Measurements from ENCODE around the gene TSPAN3. TPM values are rescaled to one million over a fixed set of nuclear protein-coding genes. Genes with fewer than 3 reads are reported as not detected.

TSPAN3 gene
- total and polyA plus RNA-seq, 2 donors (not counting 3 experiments of a cell fraction or from before 2014, with no cell fraction given): 215 to 606 TPM

DNA sequence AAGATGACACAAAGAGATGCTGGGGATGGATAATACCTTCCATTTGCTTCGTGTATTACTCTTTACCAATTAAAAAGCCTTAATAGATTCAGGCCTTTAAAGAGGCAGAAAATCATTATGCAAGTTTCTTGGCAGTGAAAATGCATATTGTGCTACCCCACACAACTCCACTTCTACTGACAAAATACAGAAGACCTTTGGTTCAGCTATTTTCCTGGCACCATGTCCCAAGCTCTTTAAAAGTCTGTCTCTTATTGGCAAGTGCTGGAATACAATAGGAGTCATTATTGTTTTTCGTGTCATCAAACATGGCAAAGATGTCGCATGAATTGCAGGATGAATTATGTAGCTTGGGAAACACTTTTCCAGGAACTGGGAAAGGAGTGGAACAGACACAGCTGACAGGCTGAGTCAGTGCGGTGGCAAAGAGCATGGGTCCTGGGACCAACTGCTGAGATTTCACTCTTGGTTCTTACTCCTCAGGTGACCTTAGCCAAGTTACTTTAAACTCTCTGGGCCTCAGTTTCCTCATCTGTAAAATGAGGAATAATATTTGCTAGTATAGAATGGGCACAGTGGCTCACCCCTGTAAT is 5.5 kb upstream of the TSPAN3 start:
- Histone ChIP-seq H3K9me3 (replicated peaks; ENCODE audit: control insufficient read depth, insufficient read depth, low read length) (no peaks in the 10 kb centered on the region), H3K4me1 (ENCODE audit: control insufficient read depth, extremely low read depth, insufficient read depth, low read length) (no peaks in the 10 kb centered on the region), H3K27me3 (ENCODE audit: control insufficient read depth in 2 of 2, insufficient read depth in 2 of 2, low read length in 2 of 2) (peaks cover 8 to 9% of the 10 kb centered on the region in 2 experiments), H3K9me1 (replicated peaks; ENCODE audit: control insufficient read depth, extremely low read depth, insufficient read depth, low read length) (no peaks in the 10 kb centered on the region), H3K4me3 (replicated peaks in 1 of 3; ENCODE audit: insufficient read depth in 1 of 3, low read depth in 1 of 3, low read length in 3 of 3) (no peak overlapping the region), H2AFZ (ENCODE audit: low read depth, low read length) (no peak overlapping the region), H3K27ac (ENCODE audit: insufficient read depth, low read depth, low read length) (no peak overlapping the region), H3K36me3 (ENCODE audit: control insufficient read depth in 2 of 2, extremely low read depth in 1 of 2, insufficient read depth in 2 of 2, low read length in 2 of 2) (no peaks in the 10 kb centered on the region), H3K4me2 (ENCODE audit: insufficient read depth, low read length) (no peak overlapping the region), H3K79me2 (ENCODE audit: control insufficient read depth, insufficient read depth, low read length) (no peaks in the 10 kb centered on the region), H3K9ac (replicated peaks; ENCODE audit: extremely low read depth, insufficient read depth, low read length) (no peak overlapping the region), H4K20me1 (replicated peaks; ENCODE audit: control insufficient read depth, extremely low read depth, insufficient read depth, low read length) (no peaks in the 10 kb centered on the region)
- intact Hi-C loops (cut with micrococcal nuclease) (no loop called here), dilution Hi-C loops (cut with MboI; ENCODE audit: extremely low pct_ligation_motif_present, low sequenced_read_pairs) (no loop called here)
- DNase-seq (ENCODE audit: low read depth, low spot score): no peak
- CTCF ChIA-PET: no interaction called here
- POLR2A ChIA-PET: no interaction called here
- no peak for FAIRE-seq
- TF ChIP-seq GATA2 (IDR thresholded peaks at IDR 0.05; ENCODE audit: insufficient read depth, insufficient read length, low read depth, low read length): no peak
- no peak for TF ChIP-seq POLR2A (IDR thresholded peaks at IDR 0.05; ENCODE audit: low read depth, low read length)
- TF ChIP-seq, protein P1, sequence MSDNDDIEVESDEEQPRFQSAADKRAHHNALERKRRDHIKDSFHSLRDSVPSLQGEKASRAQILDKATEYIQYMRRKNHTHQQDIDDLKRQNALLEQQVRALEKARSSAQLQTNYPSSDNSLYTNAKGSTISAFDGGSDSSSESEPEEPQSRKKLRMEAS (IDR thresholded peaks at IDR 0.05; ENCODE audit: insufficient read depth, insufficient read length): no peak
- TF ChIP-seq JUN (IDR thresholded peaks at IDR 0.05; ENCODE audit: borderline replicate concordance, insufficient read depth, insufficient read length, low read depth): no peak
- no peak for TF ChIP-seq POLR2AphosphoS5 (IDR thresholded peaks at IDR 0.05; ENCODE audit: insufficient read depth, low read depth, low read length)
- TF ChIP-seq, protein P2, sequence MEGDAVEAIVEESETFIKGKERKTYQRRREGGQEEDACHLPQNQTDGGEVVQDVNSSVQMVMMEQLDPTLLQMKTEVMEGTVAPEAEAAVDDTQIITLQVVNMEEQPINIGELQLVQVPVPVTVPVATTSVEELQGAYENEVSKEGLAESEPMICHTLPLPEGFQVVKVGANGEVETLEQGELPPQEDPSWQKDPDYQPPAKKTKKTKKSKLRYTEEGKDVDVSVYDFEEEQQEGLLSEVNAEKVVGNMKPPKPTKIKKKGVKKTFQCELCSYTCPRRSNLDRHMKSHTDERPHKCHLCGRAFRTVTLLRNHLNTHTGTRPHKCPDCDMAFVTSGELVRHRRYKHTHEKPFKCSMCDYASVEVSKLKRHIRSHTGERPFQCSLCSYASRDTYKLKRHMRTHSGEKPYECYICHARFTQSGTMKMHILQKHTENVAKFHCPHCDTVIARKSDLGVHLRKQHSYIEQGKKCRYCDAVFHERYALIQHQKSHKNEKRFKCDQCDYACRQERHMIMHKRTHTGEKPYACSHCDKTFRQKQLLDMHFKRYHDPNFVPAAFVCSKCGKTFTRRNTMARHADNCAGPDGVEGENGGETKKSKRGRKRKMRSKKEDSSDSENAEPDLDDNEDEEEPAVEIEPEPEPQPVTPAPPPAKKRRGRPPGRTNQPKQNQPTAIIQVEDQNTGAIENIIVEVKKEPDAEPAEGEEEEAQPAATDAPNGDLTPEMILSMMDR (IDR thresholded peaks at IDR 0.05; ENCODE audit: extremely low read depth in 1 of 2, insufficient read depth in 1 of 2, low read depth in 1 of 2, low read length in 2 of 2): no peak
- TF ChIP-seq EZH2 (IDR thresholded peaks at IDR 0.05; ENCODE audit: borderline replicate concordance, low read depth, low read length, severe bottlenecking): no peak
- no peak for TF ChIP-seq FOS (IDR thresholded peaks at IDR 0.05; ENCODE audit: borderline replicate concordance, insufficient read depth, low read length)
- no peak for TF ChIP-seq MYC (IDR thresholded peaks at IDR 0.05; ENCODE audit: low read depth, low read length)
- BruUV-seq (replicated peaks): no TSS peak

Measured in endothelial cell of umbilical vein (primary cell).